Glutamatergic neuron (in vitro differentiated cells): ENCODE data around the gene ADAMTS8. TPM values are rescaled to one million over a fixed set of nuclear protein-coding genes. Genes with fewer than 3 reads are reported as not detected.

Source experiments
- DNase-seq: peaks from one replicate; pipeline ENCODE4 v3.0.0; 2022
- H3K27ac Mint-ChIP-seq: one replicate; pipeline ENCODE4 v1.8.0; 2020; ENCODE audit warnings: mild to moderate bottlenecking, mixed read lengths, inconsistent platforms; ENCODE audit not compliant: unreplicated experiment
- H3K27me3 Mint-ChIP-seq: one replicate; pipeline ENCODE4 v1.8.0; 2020; ENCODE audit warnings: mild to moderate bottlenecking, moderate library complexity, mixed read lengths, inconsistent platforms; ENCODE audit not compliant: unreplicated experiment
- H3K36me3 Mint-ChIP-seq: one replicate; pipeline ENCODE4 v1.8.0; 2020; ENCODE audit warnings: mild to moderate bottlenecking, mixed read lengths, inconsistent platforms; ENCODE audit not compliant: unreplicated experiment
- H3K4me1 Mint-ChIP-seq: one replicate; pipeline ENCODE4 v1.8.0; 2020; ENCODE audit warnings: mild to moderate bottlenecking, low read depth, mixed read lengths, inconsistent platforms; ENCODE audit not compliant: unreplicated experiment
- H3K4me3 Mint-ChIP-seq: one replicate; pipeline ENCODE4 v1.8.0; 2020; ENCODE audit warnings: mild to moderate bottlenecking, mixed read lengths, inconsistent platforms; ENCODE audit not compliant: unreplicated experiment
- H3K9me3 Mint-ChIP-seq: one replicate; pipeline ENCODE4 v1.8.0; 2020; ENCODE audit warnings: mild to moderate bottlenecking, moderate library complexity, mixed read lengths, inconsistent platforms; ENCODE audit not compliant: unreplicated experiment
- total RNA-seq: library from RNA; stranded (reverse); fragmentation: NEBNext Ultra II Directional; extraction: Animal tissue kit (Norgen Biotek cat#: 25700); gene quantifications from one replicate; pipeline ENCODE4 v1.2.1, GENCODE V29; 2021; ENCODE audit not compliant: unreplicated experiment
- TF ChIP-seq, protein P1 (sequence below): fragments of 200-600 bp; sonication (generic); IDR thresholded peaks from one replicate; pipeline ENCODE4 v1.5.0; 2021; ENCODE audit not compliant: partially characterized antibody, unreplicated experiment

Gene ADAMTS8
- total RNA-seq, 1 donor from 2014 or later = 0.32 TPM

DNA sequence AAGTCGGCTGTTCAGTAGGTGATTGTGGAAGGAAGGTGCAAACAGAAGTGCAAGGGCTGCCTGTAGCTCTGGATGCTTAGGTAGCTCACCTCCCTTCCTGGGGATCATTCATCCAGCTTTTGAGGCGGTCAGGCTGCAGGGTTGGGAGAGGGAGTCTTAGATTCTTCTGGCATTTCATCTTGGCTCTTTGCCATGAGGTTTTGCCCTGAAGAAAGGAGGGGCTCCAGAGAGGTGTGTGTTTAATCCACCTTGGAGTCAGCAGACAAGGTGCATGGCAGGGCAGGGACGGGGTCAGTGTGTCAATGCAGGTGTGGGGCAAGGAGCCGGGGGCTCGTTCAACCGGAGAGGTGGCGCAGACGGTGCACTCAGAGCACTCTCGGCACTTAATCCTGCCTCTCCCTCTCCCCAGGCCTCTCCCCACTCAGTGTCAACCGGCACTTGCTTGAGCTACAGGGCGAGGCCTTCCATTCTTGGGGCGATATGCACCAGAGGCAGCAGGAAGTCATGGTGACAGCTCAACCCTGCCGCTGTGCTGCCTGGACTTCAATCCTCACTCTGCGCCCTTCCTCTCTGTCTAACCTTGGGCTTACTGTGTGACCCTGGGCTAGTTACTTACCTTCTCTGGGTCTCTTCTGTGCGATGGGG lies 27.2 kb upstream of the ADAMTS8 start:
- Mint-ChIP-seq H3K4me3 (no peak overlapping the region), H3K4me1 (no peaks in the 10 kb centered on the region), H3K27ac (no peak overlapping the region), H3K9me3 (no peaks in the 10 kb centered on the region), H3K36me3 (no peaks in the 10 kb centered on the region), H3K27me3 (peaks cover 4% of the 10 kb centered on the region)
- DNase-seq = no peak
- TF ChIP-seq, protein P1, sequence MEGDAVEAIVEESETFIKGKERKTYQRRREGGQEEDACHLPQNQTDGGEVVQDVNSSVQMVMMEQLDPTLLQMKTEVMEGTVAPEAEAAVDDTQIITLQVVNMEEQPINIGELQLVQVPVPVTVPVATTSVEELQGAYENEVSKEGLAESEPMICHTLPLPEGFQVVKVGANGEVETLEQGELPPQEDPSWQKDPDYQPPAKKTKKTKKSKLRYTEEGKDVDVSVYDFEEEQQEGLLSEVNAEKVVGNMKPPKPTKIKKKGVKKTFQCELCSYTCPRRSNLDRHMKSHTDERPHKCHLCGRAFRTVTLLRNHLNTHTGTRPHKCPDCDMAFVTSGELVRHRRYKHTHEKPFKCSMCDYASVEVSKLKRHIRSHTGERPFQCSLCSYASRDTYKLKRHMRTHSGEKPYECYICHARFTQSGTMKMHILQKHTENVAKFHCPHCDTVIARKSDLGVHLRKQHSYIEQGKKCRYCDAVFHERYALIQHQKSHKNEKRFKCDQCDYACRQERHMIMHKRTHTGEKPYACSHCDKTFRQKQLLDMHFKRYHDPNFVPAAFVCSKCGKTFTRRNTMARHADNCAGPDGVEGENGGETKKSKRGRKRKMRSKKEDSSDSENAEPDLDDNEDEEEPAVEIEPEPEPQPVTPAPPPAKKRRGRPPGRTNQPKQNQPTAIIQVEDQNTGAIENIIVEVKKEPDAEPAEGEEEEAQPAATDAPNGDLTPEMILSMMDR = no peak

GRCh38 chr11:130454491-130455252 lies 26.3 kb upstream of the ADAMTS8 start:
- no peak overlapping the region for H3K27ac Mint-ChIP-seq
- DNase-seq = no peak

DNA sequence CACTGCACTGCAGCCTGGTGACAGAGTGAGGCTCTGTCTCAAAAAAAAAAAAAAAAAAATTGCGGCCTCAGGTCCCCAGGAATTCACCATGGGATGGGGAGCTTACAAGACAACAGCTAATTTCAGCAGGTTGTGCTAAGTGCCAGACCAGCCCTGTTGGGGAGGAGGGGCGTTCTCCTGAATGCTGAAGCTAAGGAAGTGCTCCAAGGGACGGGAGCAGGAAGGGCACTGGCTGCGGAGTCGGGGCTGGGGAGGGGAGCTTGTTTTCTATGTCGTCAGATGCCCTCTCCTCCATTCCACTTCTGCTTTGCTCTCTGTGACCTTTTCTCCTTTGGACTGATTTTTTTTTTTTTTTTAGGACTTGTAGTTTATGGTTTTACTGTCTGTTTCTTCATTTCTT lies 24.5 kb upstream of the ADAMTS8 start:
- TF ChIP-seq, protein P1 = no peak
- Mint-ChIP-seq H3K4me1 (peaks cover 3% of the 10 kb centered on the region), H3K27ac (no peak overlapping the region), H3K36me3 (no peaks in the 10 kb centered on the region), H3K27me3 (peaks cover 8% of the 10 kb centered on the region), H3K9me3 (no peaks in the 10 kb centered on the region), H3K4me3 (no peak overlapping the region)
- DNase-seq = no peak

More at GRCh38 chr11:130454491-130455252, 26.3 kb upstream of the ADAMTS8 start:
- Mint-ChIP-seq H3K4me1 (peaks cover 3% of the 10 kb centered on the region), H3K36me3 (no peaks in the 10 kb centered on the region), H3K27me3 (peaks cover 8% of the 10 kb centered on the region), H3K4me3 (no peak overlapping the region), H3K9me3 (no peaks in the 10 kb centered on the region)
- TF ChIP-seq, protein P1 = no peak

GRCh38 chr11:130452176-130452575 lies 23.8 kb upstream of the ADAMTS8 start:
- peaks cover 3% of the 10 kb centered on the region for H3K4me1 Mint-ChIP-seq
- no peaks in the 10 kb centered on the region for H3K36me3 Mint-ChIP-seq
- H3K4me3 Mint-ChIP-seq = no peak overlapping the region
- DNase-seq = no peak
- TF ChIP-seq, protein P1 = no peak
- peaks cover 8% of the 10 kb centered on the region for H3K27me3 Mint-ChIP-seq
- H3K9me3 Mint-ChIP-seq = no peaks in the 10 kb centered on the region
- no peak overlapping the region for H3K27ac Mint-ChIP-seq
